Parathyroid adenoma (tissue), 2 donors: ENCODE results near the gene PRDX6.

Experiments
- H2AFZ ChIP-seq: fragments of 300-600 bp; sonication (generic); one replicate; pipeline ENCODE4 v1.7.0; 2017; ENCODE audit warnings: antibody characterized with exemption, mild to moderate bottlenecking
- H3K27ac ChIP-seq: fragments of 300-600 bp; sonication (generic); one replicate; pipeline ENCODE4 v1.7.0; 2017
- H3K27me3 ChIP-seq: fragments of 300-600 bp; sonication (generic); one replicate; pipeline ENCODE4 v1.7.0; 2017; ENCODE audit warnings: low read length; ENCODE audit not compliant: control insufficient read depth, insufficient read depth
- H3K36me3 ChIP-seq: fragments of 300-600 bp; sonication (generic); one replicate; pipeline ENCODE4 v1.7.0; 2017; ENCODE audit warnings: low read length; ENCODE audit not compliant: control insufficient read depth, insufficient read depth
- H3K4me1 ChIP-seq: fragments of 300-600 bp; sonication (generic); one replicate; pipeline ENCODE4 v1.7.0; 2017; ENCODE audit warnings: control low read depth
- H3K4me2 ChIP-seq: fragments of 300-600 bp; sonication (generic); one replicate; pipeline ENCODE4 v1.7.0; 2017; ENCODE audit warnings: low read length
- H3K4me3 ChIP-seq: fragments of 300-600 bp; sonication (generic); one replicate; pipeline ENCODE4 v1.7.0; 2017; ENCODE audit warnings: low read depth, low read length
- H3K79me2 ChIP-seq: fragments of 300-600 bp; sonication (generic); one replicate; pipeline ENCODE4 v1.7.0; 2017; ENCODE audit warnings: control low read depth
- H3K9ac ChIP-seq: fragments of 300-600 bp; sonication (generic); one replicate; pipeline ENCODE4 v1.7.0; 2017; ENCODE audit warnings: mild to moderate bottlenecking
- H3K9me3 ChIP-seq: fragments of 300-600 bp; sonication (generic); one replicate; pipeline ENCODE4 v1.7.0; 2017; ENCODE audit warnings: low read length; ENCODE audit not compliant: control insufficient read depth
- CTCF ChIP-seq: fragments of 300-600 bp; sonication (generic); IDR thresholded peaks from one replicate; pipeline ENCODE4 v1.7.0; 2017; ENCODE audit warnings: antibody characterized with exemption, mild to moderate bottlenecking
- donor health status: primary hyperparathyroidism.

The PRDX6 gene

GRCh38 chr1:173444757-173445156, 32.4 kb upstream of the PRDX6 start:
- H3K4me1 ChIP-seq, result no peaks in the 10 kb centered on the region
- no peak overlapping the region for H3K4me3 ChIP-seq
- no peak overlapping the region for H3K4me2 ChIP-seq
- H3K9ac ChIP-seq, result no peak overlapping the region
- no peak overlapping the region for H2AFZ ChIP-seq
- no peaks in the 10 kb centered on the region for H3K27me3 ChIP-seq
- peaks cover 3% of the 10 kb centered on the region for H3K9me3 ChIP-seq
- no peaks in the 10 kb centered on the region for H3K79me2 ChIP-seq
- no peaks in the 10 kb centered on the region for H3K36me3 ChIP-seq
- TF ChIP-seq CTCF, result no peak
- H3K27ac ChIP-seq, result no peak overlapping the region

GRCh38 chr1:173445164-173445563, 32.0 kb upstream of the PRDX6 start:
- Histone ChIP-seq H3K9me3 (peaks cover 3% of the 10 kb centered on the region), H3K27ac (no peak overlapping the region), H3K27me3 (no peaks in the 10 kb centered on the region), H3K4me2 (no peak overlapping the region), H2AFZ (no peak overlapping the region), H3K4me1 (no peaks in the 10 kb centered on the region), H3K36me3 (no peaks in the 10 kb centered on the region), H3K79me2 (no peaks in the 10 kb centered on the region), H3K9ac (no peak overlapping the region), H3K4me3 (no peak overlapping the region)
- no peak for TF ChIP-seq CTCF

- Histone ChIP-seq H3K9me3 (peaks cover 3% of the 10 kb centered on the region), H3K27me3 (no peaks in the 10 kb centered on the region), H3K4me3 (no peak overlapping the region), H3K79me2 (no peaks in the 10 kb centered on the region), H3K4me2 (no peak overlapping the region), H3K36me3 (no peaks in the 10 kb centered on the region), H3K9ac (no peak overlapping the region), H2AFZ (no peak overlapping the region), H3K4me1 (no peaks in the 10 kb centered on the region), H3K27ac (no peak overlapping the region)
- no peak for TF ChIP-seq CTCF
These were observed 31.5 kb upstream of the PRDX6 start for GRCh38 chr1:173445656-173446055.

- no peak overlapping the region for H3K9ac ChIP-seq
- H3K27ac ChIP-seq, result no peak overlapping the region
- H3K36me3 ChIP-seq, result no peaks in the 10 kb centered on the region
- no peak for TF ChIP-seq CTCF
- H3K4me2 ChIP-seq, result no peak overlapping the region
- H2AFZ ChIP-seq, result no peak overlapping the region
- H3K79me2 ChIP-seq, result no peaks in the 10 kb centered on the region
- no peak overlapping the region for H3K4me3 ChIP-seq
- no peaks in the 10 kb centered on the region for H3K27me3 ChIP-seq
- H3K4me1 ChIP-seq, result no peaks in the 10 kb centered on the region
- peaks cover 3% of the 10 kb centered on the region for H3K9me3 ChIP-seq
These were observed 29.9 kb upstream of the PRDX6 start for GRCh38 chr1:173447224-173447623.

- H3K36me3 ChIP-seq, result no peaks in the 10 kb centered on the region
- no peak overlapping the region for H2AFZ ChIP-seq
- TF ChIP-seq CTCF, result no peak
- no peak overlapping the region for H3K4me2 ChIP-seq
- H3K4me3 ChIP-seq, result no peak overlapping the region
- no peaks in the 10 kb centered on the region for H3K79me2 ChIP-seq
- no peaks in the 10 kb centered on the region for H3K27me3 ChIP-seq
- no peaks in the 10 kb centered on the region for H3K4me1 ChIP-seq
- no peak overlapping the region for H3K9ac ChIP-seq
- H3K9me3 ChIP-seq, result peaks cover 3% of the 10 kb centered on the region
- no peak overlapping the region for H3K27ac ChIP-seq
These were observed 28.2 kb upstream of the PRDX6 start for GRCh38 chr1:173448945-173449344.
